GM19372 (cell line): Measurements from ENCODE around the gene TRMU.
"Not testable (repeated sequence)": the region's sequence is repeated elsewhere in the genome, so short reads cannot be mapped to it uniquely, and the experiment has no call there.

ENCODE experiments used
- ATAC-seq: cut with Tn5 transposase; IDR thresholded peaks from one replicate; pipeline ENCODE4 v1.9.1; 2021; ENCODE audit warnings: mild to moderate bottlenecking, low read depth, moderate library complexity; ENCODE audit not compliant: unreplicated experiment

Gene TRMU

DNA sequence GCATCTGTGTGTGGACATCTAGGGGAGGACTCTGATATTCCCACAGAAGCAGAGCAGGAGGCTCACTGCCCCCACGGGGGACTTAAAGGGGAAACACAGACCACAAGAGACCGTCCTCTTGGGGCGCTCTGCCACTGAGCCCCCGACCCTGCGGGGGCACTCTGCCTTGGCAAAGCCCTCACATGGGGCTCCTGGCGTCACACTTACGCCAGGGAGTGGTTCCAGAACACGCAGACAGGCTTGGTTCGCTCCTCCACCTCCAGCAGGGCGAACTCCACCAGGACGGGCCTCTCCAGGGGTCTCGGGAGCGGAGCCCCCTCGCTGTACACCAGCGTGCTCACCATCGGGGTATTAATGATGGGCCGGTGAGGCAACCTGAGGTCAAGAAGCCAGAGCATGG, 45.1 kb downstream of the TRMU start:
- ATAC-seq = no peak

DNA sequence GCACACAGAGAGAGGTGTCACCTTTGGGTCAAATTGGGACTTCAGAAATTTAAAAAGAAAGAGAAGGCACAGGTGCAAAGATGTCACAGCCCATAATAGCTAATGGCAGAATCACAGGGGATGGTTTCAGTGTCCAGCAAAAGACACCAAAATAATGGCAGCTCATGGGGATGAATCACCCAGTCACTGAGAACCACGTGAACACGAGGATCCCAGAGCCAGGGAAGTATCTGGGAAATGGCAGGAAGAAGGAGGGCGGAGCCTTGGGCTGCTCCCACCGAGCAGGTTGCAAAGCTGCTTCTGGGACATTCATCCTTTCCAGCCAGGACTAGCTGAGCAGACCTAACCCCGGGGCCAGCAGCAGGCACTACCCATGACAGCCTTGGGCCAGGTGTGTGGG, 45.6 kb downstream of the TRMU start:
- ATAC-seq = no peak

DNA sequence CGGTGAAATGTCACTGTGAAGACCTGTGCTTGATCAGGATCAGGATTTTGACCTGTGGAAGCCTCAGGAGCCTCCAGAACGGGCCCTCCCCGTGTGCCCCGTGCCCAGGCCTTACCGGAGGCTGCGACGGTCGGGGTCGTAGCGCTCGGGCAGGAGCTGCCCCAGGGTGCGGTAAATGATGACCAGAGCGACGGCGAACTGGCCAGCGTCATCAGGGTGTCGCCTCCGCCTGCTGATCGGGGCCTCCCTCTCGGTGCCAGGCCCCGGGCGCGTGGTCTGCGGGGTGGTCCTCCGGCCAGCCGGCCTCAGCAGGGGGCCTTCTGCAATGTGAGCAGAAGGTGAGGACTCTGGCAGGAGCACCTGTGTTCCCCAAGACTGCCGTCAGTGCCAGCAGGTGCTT, 46.2 kb downstream of the TRMU start:
- no peak for ATAC-seq

DNA sequence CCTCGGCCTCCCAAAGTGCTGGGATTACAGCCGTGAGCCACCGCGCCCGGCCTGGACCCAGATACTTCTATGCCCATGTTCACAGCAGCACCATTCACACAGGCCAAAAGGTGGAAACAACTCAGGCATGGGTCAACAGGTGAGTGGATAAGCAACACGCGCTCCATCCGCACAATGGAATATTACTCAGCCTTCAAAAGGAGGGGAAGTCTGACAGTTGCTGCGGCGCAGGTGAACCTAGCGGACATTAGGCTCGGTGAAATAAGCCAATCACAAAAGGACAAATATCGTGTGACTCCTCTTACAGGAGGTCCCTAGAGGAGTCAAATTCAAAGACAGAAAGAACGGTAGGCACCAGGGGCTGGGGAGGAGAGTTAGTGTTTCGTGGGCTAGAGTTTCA, 47.0 kb downstream of the TRMU start:
- ATAC-seq = no peak

DNA sequence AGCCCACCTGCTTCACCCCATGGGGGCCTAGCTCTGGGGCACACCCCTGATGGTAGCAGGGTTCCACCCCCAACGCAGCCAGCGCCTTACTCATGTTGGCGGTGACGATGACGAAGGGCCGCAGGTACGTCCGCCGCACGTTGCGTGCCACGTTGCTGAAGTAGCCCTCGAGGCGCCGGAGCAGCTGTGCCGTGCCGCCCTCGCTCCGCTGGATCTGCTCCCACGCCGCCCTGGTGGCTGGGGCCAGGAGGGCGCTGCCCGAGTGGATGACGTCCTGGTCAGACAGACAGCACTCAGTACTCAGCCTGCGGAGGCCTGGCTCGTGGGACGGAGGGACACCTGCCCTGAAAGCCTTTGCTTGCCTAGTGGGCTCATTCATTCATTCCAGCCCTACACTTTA, 50.8 kb downstream of the TRMU start:
- ATAC-seq = no peak

DNA sequence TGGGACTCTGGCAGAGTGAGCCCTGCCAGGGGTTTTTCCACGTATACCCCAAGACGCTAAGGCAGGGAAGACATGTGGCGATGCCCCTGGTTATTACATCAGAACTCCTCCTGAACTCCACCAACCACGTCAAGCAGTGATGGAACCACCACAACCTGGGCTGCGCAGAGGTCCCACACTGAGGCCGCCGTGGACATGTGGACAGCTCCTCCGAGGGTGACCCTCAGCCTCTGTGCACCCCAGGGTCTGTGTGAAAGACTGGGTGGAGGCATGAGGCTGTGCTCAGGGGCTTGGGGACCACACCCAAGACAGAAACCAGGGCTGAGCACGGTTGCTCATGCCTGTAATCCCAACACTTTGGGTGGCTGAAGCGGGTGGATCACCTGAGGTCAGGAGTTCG, 52.2 kb downstream of the TRMU start:
- no peak for ATAC-seq

DNA sequence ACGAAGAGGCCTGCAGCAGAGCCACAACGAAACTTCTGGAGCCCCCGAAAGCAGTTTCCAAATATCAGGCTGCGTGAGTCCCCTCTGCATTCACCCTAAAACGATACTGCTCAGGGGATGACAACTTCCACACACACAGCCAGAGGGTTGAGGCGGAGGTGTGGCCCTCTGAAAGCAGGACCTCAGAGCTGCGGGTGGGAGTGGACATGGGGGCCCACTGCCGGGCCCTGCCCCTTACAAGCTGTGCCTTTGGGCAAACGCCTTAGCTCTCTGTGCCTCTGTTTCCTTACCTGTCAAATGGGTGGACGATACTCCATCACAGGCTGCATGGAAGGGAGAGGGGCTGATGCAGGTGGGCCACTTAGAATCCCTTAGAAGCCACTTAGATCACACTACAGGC, 53.1 kb downstream of the TRMU start:
- no peak for ATAC-seq

DNA sequence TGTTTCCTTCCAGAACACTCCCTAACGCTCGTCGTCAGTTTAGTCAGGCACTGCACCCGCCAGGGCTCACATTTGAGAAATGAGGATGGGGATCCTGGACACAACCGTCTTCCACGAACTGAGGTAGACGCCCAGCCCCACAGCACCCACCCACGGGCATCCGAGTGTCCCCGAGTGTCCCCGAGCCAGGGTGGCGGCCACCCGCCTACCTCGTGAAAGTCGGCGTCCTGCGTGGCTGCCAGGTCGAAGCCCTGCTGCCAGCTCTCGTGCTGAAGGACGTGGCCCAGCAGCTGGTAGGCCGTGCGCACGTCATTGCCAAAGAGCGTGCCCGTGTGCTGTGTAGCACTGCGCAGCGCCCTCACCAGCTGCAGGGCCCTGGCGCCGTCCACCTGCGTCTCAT, 53.6 kb downstream of the TRMU start:
- no peak for ATAC-seq

DNA sequence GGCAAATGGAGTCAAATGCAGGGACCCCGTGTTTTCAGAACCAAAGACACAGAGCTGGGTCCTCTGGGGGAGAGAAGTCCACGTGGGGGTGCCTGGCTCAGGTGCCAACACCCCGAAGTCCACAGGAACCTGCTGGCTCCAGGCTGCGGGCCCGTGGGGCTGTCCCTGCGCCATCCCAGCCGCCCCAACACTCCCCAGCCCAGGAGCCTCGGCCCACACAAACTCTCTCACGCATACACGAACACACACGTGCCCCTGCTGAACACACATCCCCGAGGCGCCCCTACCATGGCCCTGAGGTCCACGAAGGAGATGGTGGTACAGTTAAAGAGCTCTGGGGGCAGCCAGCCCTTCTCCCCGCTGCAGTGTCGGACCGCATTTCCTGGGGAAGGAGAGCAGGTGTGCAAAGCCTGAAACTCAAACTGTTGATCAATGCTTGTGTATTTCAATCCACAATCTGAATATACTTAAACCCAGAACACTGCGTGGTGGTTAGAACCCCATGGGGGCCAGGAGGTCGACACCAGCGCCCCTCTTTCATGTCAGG, 54.7 kb downstream of the TRMU start:
- no peak for ATAC-seq

DNA sequence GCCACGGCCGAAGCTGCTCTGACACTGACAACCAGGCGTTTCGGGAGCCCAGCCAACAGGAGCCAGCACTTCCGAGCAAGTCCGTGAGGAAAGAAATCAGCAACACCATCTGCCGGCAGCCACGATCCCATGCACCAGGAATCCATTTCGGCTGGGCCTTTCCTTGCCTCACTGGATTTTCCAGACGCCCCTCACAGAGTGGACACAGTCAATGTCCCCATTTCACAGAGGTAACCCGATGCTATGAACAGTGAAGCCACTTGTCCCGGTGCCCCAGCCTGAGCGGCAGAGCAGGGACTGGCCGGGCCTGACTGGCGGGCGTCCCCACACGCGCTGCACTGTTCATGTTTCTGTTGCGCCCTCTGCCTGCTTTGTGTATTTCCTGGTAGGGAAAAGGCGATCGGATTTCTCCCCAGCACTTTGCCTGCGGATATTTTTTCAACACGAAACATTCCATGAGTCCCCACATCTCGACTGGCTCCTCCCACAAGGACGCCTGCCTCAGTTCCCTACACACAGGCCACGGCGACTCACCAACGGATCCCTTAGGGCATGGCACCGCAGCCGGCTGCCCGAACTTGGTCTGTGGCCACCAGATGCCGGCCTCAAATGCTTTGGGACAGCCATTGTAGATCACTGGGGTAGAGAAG, 55.3 kb downstream of the TRMU start:
- no peak for ATAC-seq

DNA sequence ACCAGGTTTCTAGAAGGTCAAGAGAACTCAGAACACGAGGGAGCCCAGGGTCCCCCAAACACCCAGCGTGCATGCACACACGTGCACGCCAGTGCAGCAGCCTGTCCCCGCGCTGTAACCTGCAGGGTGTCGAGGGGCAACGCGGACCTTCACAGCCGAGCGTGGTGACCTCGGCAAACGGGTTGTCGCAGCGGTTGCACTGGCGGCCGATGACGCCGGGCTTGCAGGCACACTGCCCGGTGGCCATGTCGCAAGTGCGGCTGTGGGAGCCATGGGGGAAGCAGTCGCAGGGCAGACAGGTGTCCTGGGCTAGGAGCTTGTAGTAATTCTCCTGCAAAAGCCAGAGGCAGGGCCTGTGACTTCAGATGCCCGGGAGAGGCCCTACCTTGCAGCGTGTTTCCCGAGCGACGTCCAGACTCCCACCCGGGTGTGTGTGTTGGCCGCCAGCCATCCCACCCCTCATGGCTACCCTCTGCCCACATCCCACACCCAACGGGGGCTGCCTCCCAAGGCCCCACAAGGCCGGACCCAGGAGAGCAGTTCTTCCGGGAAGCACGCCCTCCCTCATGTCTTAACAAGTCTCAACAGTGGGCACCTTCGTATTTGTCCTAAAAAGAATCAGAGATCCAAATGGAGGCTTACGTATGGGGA, 56.1 kb downstream of the TRMU start:
- ATAC-seq = no peak

DNA sequence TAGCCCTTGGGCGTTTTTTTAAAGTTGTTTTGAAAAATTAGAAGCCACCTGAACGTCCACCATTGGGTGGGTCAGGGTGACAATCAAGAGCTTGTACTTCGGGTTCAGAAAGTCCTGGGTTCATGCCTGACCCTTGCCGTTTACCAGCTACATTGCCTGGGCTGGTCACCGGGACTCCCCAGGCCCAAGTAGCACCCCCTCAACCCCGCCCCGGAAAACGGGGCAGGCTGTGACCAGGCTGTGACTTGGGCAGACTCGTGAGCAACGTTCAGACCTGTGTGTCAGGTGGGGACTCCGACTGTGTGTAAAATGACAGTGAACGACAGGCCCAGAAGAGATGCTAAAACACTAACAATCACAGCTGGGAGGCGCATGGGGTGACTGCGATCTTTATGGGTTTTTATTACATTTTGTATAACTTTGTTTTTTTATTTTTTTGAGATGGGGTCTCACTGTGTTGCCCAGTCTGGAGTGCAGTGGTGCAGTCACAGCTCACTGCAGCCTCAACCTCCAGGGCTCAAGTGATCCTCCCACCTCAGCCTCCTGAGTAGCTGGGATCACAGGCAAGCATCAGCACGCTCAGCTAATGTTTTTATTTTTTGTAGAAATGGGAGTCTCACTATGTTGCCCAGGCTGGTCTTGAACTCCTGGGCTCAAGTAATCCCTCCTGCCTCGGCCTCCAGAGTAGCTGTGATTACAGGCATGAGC, 56.8 kb downstream of the TRMU start:
- no peak for ATAC-seq

DNA sequence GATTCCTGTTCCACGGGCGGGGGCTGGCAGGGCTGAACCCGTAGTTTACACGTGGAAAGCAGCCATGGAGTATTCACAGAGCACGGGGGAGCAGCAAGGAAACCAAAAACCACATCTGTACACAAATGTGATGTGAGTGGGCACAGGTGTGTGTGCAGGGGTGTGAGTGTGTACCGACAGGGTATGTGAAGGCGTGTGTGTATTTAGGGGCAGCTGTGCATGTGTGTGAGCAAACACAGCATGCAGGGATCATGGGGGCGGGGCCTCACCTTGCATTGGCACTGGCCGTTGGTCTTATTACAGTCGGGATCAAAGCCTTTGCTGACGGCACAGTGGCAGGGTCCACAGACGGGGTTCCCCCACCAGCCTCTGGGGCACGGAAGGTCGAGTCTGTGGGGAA, 58.4 kb downstream of the TRMU start:
- ATAC-seq = no peak

DNA sequence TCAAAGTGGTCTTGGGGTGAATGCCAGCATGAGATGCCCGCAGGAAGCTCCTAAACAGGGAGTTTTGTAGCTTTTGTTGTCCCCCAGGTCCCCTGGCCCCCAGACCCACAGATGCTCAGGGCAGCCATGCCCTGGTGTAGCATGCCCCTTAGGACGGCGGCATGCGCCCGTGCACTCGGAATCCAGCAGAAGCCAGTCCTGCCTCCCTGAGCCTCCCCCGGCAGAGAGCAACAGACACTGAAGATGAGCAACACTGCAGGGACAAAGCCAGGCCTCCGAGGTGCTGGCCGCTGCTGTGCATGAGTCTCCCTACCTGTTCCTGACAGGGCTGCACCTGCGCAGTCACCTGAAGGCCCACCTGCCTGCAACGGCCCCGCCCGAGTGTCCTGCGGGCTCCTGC, 59.1 kb downstream of the TRMU start:
- ATAC-seq = no peak

DNA sequence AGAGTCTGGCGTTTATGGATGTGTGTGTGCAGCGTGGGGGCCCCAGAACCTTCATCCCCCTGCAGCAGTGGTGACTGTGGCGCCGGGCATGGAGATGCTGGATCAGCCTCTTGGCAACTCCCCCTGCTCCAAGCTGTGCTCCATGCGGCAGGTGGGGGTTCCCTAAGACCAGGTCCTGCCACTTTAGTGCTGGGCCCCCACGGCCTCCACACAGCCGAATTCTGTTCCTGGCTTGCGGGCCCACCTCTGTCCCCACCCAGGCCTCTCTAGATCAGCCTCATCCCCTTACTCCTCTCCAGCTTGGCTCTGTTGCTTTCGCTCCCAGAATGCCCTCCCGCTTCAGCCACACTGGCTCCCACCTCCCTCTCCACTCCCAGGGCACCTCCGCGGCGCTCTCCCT, 59.6 kb downstream of the TRMU start:
- no peak for ATAC-seq

DNA sequence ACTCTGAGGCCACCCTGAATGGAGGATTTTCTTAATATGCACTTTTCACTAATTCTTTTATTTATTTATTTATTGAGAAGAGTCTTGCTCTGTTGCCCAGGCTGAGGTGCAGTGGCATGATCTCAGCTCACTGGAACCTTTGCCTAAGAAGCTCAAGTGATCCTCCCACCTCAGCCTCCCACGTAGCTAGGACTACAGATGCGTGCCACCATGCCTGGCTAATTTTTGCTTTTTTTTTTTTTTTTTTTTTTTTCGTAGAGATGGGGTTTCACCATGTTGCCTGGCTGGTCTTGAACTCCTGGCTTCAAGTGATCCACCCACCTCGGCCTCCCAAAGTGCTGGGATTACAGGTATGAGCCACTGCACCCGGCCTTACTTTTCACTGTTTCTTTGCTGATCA, 61.5 kb downstream of the TRMU start:
- ATAC-seq = not testable (repeated sequence)

DNA sequence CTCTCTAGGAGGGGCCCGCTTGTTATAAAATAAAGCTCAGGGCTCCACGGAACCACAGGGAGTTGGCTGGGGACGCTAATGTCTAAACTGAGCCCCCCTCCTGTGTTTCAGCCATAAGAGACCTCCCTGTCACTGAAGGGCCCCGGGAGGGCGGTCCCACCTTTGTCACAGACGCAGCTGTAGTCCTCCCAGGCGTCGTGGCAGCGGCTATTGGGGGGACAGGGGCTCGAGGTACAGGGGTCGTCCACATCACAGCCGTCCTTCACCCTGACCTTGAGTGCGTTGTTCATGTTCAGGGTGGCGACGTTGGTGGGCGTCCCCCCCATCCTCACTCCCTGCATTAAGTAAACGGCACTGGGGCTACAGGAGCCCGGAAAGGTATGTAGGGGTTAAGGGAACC, 62.0 kb downstream of the TRMU start:
- no peak for ATAC-seq

DNA sequence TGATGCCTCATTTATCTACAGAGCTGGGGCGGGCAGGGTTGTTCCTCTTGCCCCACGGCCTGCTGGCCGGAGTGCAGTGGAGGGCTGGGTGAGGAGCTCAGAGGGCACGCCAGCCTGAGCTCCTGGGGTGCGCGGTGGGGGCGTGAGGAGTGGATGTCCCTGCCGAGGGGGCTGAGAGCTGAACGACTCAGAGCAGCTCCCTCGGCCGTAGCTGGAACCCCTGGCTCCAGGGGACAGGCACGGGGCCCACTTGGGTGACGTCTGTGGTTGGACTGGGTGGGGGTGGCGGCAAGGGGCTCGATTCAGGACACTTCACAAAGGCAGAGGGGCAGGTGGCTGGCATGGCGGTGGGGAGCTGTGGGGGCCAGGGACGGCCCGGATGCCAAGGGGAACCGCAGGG, 62.4 kb downstream of the TRMU start:
- no peak for ATAC-seq

DNA sequence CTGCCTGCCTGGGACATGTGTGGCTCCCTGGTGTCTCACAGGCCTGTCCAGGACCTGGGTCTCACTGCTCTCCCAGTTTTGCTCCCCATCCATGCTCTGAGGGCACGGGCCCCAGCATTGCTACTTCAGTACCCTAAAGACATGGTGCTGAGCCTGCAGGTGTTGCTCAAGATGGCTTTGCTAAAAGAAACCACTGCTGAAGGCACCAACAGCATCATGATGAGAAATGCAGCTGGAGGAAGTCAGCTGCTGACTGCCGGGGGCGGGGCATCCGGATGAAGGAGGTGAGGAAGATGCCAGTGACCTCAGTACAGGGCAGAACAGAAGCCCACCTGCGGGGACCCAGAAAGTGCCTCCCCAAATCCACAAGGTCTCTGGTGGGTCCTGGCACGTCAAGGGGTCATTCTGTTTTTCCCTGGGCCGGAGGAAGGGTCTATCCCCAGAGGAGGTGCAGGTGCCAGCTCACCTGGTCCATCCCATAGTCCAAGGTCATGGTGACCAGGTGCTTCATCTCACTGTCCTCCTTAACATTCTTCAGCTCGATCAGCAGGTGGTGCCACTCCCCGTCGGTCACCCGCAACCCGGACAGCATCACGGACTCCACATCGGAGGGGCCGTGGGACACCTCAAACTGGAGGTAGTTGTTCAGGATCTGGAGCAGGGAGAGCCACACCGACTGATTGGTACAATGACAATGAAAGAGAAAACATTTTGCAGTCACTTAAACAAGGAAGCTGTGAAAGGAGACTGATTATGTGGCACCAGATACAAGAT, 63.9 kb downstream of the TRMU start:
- ATAC-seq = no peak

DNA sequence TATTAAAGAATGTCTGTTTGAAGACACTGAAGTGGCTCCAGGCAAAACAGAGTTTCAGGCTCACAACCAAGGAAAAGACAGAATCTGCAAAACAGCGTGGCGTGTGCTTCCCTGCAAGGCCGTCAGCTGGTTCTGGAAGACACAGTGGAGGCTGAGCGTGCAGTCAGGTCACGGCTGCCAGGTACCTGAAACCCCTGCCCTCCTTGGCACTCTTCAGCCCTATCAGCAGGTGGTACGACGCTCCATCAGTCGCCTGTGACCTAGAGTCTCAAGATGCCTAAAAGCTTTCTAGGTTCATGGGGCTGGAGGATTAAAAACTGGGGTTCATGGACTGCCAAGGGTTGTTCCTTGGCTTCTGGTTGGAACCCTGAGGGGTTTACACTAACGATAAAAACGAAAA, 65.9 kb downstream of the TRMU start:
- no peak for ATAC-seq

DNA sequence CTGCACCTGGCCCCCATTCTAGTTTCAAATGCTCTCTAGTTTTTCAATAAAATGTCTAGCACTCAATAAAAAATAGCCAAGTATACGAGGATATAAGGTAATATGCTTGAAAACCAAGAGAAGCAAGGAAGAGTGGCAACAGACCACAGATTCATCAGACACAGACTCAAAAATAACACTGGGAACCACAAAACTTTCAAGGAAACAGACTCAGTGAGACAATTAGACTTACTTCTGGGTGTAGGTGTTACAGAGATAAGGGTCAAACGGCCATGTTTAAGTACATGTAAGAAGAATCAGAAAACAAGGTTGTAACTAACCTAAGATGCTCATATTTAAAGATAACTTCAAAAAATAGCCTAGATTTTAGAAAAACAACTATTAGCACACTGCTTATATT, 67.0 kb downstream of the TRMU start:
- no peak for ATAC-seq
